Chondrocyte (in vitro differentiated cells): ENCODE results near the gene TRIM63. TPM values are rescaled to one million over a fixed set of nuclear protein-coding genes. Genes with fewer than 3 reads are reported as not detected.

Experiments used
- DNase-seq: peaks from one replicate; pipeline ENCODE4 v3.0.0; 2021; ENCODE audit warnings: mixed read lengths, low spot score
- H3K27ac Mint-ChIP-seq: one replicate; pipeline ENCODE4 v1.8.0; 2021; ENCODE audit warnings: mild to moderate bottlenecking, moderate library complexity, mixed read lengths; ENCODE audit not compliant: unreplicated experiment
- H3K27me3 Mint-ChIP-seq: 2 replicates; pipeline ENCODE4 v1.8.0; 2021; ENCODE audit warnings: low read depth, mixed read lengths
- H3K36me3 Mint-ChIP-seq: 2 replicates; pipeline ENCODE4 v1.8.0; 2021; ENCODE audit warnings: low read depth, mixed read lengths
- H3K4me1 Mint-ChIP-seq: 2 replicates; pipeline ENCODE4 v1.8.0; 2021; ENCODE audit warnings: low read depth, mild to moderate bottlenecking, mixed read lengths
- H3K4me3 Mint-ChIP-seq: one replicate; pipeline ENCODE4 v1.8.0; 2021; ENCODE audit warnings: mild to moderate bottlenecking, moderate library complexity, mixed read lengths; ENCODE audit not compliant: unreplicated experiment
- H3K9me3 Mint-ChIP-seq: 2 replicates; pipeline ENCODE4 v1.8.0; 2021; ENCODE audit warnings: low read depth, mixed read lengths
- total RNA-seq: library from RNA; stranded (reverse); gene quantifications from 3 replicates; pipeline ENCODE4 v1.2.1, GENCODE V29; 2021
- TF ChIP-seq, protein P1 (sequence below): fragments of 200-600 bp; sonication (generic); IDR thresholded peaks from 2 replicates; pipeline ENCODE4 v1.5.0; 2021; ENCODE audit warnings: antibody characterized with exemption, mild to moderate bottlenecking, moderate library complexity

Gene TRIM63
- total RNA-seq, 1 donor from 2014 or later = 0.70 TPM

DNA sequence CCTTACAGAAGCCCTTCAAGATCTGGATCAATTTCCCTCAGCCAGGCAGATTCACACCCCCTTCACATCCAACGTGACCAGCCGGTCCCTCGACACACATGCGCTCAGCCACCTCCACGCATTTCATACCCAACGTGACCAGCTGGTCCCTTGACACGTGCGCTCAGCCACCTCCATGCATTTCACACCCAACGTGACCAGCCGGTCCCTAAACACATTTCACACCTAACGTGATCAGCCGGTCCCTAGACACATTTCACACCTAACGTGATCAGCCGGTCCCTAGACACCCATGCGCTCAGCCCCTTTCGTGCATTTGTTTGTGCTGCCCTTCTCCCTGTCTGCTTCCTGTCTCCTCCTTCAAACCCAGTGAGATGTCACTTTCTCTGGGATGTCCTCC, 60.7 kb downstream of the TRIM63 start:
- Mint-ChIP-seq H3K4me1 (no peaks in the 10 kb centered on the region), H3K27ac (no peak overlapping the region), H3K9me3 (no peaks in the 10 kb centered on the region), H3K36me3 (no peaks in the 10 kb centered on the region), H3K4me3 (no peak overlapping the region), H3K27me3 (peaks cover 2% of the 10 kb centered on the region)
- DNase-seq = no peak
- TF ChIP-seq, protein P1, sequence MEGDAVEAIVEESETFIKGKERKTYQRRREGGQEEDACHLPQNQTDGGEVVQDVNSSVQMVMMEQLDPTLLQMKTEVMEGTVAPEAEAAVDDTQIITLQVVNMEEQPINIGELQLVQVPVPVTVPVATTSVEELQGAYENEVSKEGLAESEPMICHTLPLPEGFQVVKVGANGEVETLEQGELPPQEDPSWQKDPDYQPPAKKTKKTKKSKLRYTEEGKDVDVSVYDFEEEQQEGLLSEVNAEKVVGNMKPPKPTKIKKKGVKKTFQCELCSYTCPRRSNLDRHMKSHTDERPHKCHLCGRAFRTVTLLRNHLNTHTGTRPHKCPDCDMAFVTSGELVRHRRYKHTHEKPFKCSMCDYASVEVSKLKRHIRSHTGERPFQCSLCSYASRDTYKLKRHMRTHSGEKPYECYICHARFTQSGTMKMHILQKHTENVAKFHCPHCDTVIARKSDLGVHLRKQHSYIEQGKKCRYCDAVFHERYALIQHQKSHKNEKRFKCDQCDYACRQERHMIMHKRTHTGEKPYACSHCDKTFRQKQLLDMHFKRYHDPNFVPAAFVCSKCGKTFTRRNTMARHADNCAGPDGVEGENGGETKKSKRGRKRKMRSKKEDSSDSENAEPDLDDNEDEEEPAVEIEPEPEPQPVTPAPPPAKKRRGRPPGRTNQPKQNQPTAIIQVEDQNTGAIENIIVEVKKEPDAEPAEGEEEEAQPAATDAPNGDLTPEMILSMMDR = no peak

DNA sequence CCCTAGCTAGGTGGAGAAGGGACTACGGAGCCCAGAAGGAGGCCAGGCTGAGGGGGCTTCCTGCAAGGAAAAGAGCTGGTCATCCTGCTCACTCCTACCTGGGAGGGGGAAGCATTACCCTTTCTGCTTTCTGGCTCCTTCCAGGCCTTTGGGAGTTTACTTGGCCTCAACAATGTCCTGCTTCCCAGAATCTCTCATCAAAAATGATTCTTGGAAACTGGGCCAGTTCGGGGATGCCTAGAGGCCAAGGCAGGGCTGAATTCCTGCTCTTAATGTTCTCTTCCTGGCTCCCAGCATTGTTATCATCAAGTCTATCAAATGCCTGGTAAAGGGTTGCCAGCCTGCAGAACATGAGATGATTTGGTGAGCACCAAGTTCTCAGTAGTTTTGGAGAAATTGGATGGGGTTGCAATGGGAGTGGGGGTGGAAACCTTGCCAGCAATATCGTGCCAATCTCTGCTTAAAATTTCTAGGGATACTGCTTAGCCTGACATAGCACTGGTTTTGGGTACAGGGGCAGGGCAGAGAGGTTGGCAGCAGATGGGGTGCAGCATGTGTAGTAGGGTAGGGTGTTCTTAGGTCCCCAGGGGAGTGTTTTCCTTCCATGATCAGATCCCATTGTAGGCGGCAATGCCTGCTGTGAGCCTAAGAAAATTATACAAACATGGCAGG, 61.9 kb downstream of the TRIM63 start:
- Mint-ChIP-seq H3K4me3 (no peak overlapping the region), H3K27ac (no peak overlapping the region), H3K4me1 (no peaks in the 10 kb centered on the region), H3K36me3 (no peaks in the 10 kb centered on the region), H3K9me3 (no peaks in the 10 kb centered on the region), H3K27me3 (peaks cover 2% of the 10 kb centered on the region)
- TF ChIP-seq, protein P1 = no peak
- no peak for DNase-seq

DNA sequence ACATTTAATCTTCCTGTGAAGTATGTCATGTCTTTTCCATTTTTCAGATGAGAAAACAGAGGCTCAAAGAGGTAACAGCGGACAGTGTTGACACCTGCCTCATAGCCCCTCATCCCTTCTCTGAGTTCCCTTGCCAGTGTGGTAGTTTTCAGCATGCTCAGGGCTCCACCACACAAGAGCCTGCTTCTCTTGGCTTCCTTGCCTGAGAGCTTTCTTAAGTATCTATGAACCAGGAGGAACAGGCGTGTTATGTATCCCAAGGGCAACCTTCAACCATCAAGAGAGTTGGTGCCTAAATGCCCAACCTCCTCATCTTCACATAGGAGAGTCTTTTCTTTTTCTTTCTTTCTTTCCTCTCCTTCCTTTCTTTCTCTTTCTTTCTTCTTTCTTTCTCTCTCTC, 63.7 kb downstream of the TRIM63 start:
- Mint-ChIP-seq H3K27me3 (peaks cover 2% of the 10 kb centered on the region), H3K4me1 (no peaks in the 10 kb centered on the region), H3K36me3 (no peaks in the 10 kb centered on the region), H3K4me3 (no peak overlapping the region), H3K27ac (no peak overlapping the region), H3K9me3 (no peaks in the 10 kb centered on the region)
- TF ChIP-seq, protein P1 = no peak
- no peak for DNase-seq

DNA sequence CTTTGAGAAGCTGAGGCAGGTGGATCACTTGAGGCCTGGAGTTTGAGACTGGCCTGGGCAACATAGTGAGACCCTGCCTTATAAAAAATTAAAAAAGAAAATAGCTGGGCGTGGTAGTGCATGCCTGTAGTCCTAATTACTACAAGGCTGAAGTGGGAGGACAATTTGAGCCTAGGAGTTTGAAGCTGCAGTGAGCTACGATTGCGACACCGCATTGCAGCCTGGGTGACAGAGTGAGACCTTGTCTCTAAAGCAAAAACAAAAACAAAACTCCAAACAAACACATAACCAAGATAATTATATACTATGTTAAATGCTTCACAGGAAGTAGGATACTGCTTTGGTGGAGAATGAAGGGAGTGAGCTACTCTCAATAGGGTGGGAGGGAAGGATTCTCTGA, 64.2 kb downstream of the TRIM63 start:
- H3K27me3 Mint-ChIP-seq = peaks cover 2% of the 10 kb centered on the region
- H3K27ac Mint-ChIP-seq = no peak overlapping the region
- no peak for DNase-seq
- no peaks in the 10 kb centered on the region for H3K9me3 Mint-ChIP-seq
- no peak overlapping the region for H3K4me3 Mint-ChIP-seq
- TF ChIP-seq, protein P1 = no peak
- H3K4me1 Mint-ChIP-seq = peaks cover 4% of the 10 kb centered on the region
- H3K36me3 Mint-ChIP-seq = no peaks in the 10 kb centered on the region

Other genes with a start within 250 kb of the TRIM63 start
- 51.2 to 67.1 TPM (median 51.2 TPM) in 3 replicates for gene MTFR1L, start 247.7 kb downstream of the TRIM63 start, total RNA-seq
- gene AUNIP, start 208.2 kb downstream of the TRIM63 start, total RNA-seq = 0.80 to 2.9 TPM (median 1.2 TPM) in 3 replicates
- 13.4 to 15.1 TPM (median 14.5 TPM) in 3 replicates for gene PAQR7, start 191.9 kb downstream of the TRIM63 start, total RNA-seq
- gene STMN1, start 161.2 kb downstream of the TRIM63 start, total RNA-seq = 111 to 156 TPM (median 152 TPM) in 3 replicates
- 10.0 to 12.5 TPM (median 10.7 TPM) in 3 replicates for gene PAFAH2, start 69.6 kb downstream of the TRIM63 start, total RNA-seq
- 4.3 to 7.9 TPM (median 6.4 TPM) in 3 replicates for gene EXTL1, start 45.9 kb downstream of the TRIM63 start, total RNA-seq
- gene SLC30A2, start 21.5 kb downstream of the TRIM63 start, total RNA-seq = 0.12 TPM in 1 of 3 replicates, not detected in the others
- gene PDIK1L, start 44.2 kb upstream of the TRIM63 start, total RNA-seq = 6.2 to 6.8 TPM (median 6.7 TPM) in 3 replicates
- gene FAM110D, start 91.4 kb upstream of the TRIM63 start, total RNA-seq = 0.22 to 0.27 TPM (median 0.23 TPM) in 3 replicates
- not detected in 3 replicates for gene C1orf232, start 101.3 kb upstream of the TRIM63 start, total RNA-seq
- gene ZNF593, start 102.3 kb upstream of the TRIM63 start, total RNA-seq = 19.6 to 27.0 TPM (median 22.4 TPM) in 3 replicates
- gene ZNF593OS, start 104.2 kb upstream of the TRIM63 start, total RNA-seq = not detected in 3 replicates
- 0.18 to 0.80 TPM (median 0.58 TPM) in 3 replicates for gene CNKSR1, start 109.9 kb upstream of the TRIM63 start, total RNA-seq
- not detected in 3 replicates for gene CATSPER4, start 123.0 kb upstream of the TRIM63 start, total RNA-seq
- gene CEP85, start 166.6 kb upstream of the TRIM63 start, total RNA-seq = 13.1 to 18.2 TPM (median 13.7 TPM) in 3 replicates
- 156 to 175 TPM (median 162 TPM) in 3 replicates for gene SH3BGRL3, start 212.5 kb upstream of the TRIM63 start, total RNA-seq
- gene UBXN11, start 239.0 kb upstream of the TRIM63 start, total RNA-seq = 8.7 to 20.4 TPM (median 8.7 TPM) in 3 replicates